Head of caudate nucleus (tissue), 42 donors: ENCODE results near the gene DENND2A.
"Not testable (repeated sequence)": the region's sequence is repeated elsewhere in the genome, so short reads cannot be mapped to it uniquely, and the experiment has no call there.

Source experiments
- DNase-seq, 42 donors: peaks; one replicate each; pipeline versions ENCODE4 v3.0.0 to v3.0.0-alpha.2; 2020 to 2021; ENCODE audit warnings: mixed read lengths in 7 of 42
- intact Hi-C: fragments of 100-400 bp; cut with DNase I; formaldehyde crosslinking; loops from one replicate; pipeline ENCODE4 v1.15.0; 2022

DENND2A gene

DNA sequence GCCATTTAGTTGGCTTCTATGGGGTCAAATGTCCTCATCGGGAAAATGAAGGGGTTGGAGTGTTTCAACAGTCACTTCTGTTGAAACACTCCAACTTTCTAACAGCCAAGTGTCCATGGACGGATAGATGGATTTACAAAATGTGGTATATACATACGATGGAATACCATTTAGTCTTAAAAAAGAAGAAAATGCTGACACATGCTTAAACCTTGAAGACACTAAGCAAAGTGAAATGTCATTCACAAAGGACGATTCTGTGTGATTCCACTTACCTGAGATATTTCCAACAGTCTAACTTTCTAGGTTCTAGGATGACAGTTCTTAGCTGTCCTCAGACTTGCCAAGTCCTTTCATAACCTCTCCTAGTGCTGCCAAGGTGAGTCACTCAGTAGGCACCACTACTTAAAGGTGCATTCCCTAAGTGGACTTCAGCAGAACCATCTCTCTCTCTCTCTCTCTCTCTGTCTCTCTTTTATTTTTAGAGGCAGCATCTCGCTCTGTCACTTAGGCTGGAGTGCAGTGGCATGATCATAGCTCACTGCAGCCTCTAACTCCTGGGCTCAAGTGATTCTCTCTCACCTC is 69.0 kb downstream of the DENND2A start:
- no peak for DNase-seq
- intact Hi-C loops = no loop called here

- DNase-seq = no peak
- intact Hi-C loops = no loop called here
These were observed 70.5 kb downstream of the DENND2A start for GRCh38 chr7:140570120-140570519.

GRCh38 chr7:140568021-140568813 is 72.4 kb downstream of the DENND2A start:
- DNase-seq = no peak
- intact Hi-C loops = no loop called here

- intact Hi-C loops, DNase-seq: not testable (repeated sequence)
These were observed 74.4 kb downstream of the DENND2A start for GRCh38 chr7:140566186-140566585.

DNA sequence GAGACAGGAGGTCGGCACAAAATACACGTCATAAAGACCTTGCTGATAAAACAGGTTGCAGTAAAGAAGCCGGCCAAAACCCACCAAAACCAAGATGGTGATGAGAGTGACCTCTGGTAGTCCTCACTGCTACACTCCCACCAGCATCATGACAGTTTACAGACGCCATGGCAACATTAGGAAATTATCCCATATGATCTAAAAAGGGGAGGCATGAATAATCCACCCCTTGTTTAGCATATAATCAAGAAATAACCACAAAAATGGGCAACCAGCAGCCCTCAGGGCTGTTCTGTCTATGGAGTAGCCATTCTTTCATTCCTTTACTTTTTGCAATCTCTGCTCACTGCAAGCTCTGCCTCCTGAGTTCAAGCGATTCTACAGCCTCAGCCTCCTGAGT is 74.9 kb downstream of the DENND2A start:
- DNase-seq, intact Hi-C loops: not testable (repeated sequence)

DNA sequence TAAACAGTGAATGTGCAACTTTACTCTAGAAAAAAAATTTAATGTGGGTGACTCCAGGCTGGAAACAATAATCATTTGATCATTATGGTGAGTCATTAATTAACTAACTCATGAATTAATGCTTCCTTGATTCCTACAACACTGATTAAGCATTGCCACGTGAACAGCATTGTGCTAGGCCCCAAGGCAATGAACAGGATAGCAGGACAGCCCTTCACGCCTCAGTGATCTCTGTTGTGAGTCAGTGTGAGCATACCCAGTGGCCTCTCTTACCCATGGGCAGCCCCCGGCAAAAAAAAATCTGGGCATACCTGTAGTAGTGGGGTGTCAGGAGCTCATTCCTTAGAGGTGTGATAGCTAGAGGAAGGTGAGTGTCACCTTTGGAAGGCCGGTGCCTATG is 76.0 kb downstream of the DENND2A start:
- intact Hi-C loops = no loop called here
- no peak for DNase-seq

DNA sequence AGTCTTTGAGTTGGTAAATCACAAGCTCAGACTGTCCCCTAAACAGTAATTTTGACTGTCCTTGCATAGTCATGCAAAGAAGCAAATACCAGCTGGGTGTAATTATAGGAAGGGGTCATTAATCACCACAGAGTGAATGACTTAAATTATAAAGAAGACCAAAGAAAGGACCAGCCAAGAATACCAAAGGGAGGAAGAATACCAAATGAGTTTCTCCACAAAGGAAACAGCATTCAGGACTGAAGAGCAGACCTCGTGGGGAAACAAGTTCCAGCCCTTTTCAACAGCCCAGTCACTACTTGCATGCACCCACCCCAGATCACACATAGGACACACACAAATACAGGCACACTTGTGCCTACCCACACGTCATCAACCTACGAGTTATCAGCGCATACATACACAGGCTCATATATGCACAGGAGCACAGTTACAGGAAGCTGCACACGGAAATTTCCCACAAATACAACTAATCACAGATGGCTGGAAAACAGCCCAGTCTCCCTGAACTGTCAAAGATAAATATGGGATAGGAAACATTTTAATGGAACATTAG is 77.6 kb downstream of the DENND2A start:
- DNase-seq = no peak
- intact Hi-C loops = no loop called here

DNA sequence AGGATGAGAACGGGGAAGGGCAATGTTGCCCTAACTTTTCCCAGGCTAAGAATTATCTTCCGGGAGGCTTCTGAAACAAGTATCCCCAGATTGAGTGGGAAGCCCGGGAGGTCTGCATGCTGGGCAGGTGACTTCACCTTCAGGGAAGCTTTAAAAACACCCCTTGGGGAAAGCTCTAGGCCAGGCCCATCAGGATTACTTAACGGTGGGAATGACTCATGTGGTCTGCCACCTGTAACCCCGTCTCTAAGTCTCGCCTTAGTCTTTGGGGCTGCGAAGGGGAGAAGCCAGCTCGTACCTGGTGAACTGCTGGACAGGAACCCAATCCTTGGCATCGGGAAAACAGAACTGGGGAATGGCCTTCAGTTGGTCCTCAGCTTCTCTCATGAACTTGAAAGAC is 81.2 kb downstream of the DENND2A start:
- DNase-seq = no peak
- intact Hi-C loops = no loop called here

DNA sequence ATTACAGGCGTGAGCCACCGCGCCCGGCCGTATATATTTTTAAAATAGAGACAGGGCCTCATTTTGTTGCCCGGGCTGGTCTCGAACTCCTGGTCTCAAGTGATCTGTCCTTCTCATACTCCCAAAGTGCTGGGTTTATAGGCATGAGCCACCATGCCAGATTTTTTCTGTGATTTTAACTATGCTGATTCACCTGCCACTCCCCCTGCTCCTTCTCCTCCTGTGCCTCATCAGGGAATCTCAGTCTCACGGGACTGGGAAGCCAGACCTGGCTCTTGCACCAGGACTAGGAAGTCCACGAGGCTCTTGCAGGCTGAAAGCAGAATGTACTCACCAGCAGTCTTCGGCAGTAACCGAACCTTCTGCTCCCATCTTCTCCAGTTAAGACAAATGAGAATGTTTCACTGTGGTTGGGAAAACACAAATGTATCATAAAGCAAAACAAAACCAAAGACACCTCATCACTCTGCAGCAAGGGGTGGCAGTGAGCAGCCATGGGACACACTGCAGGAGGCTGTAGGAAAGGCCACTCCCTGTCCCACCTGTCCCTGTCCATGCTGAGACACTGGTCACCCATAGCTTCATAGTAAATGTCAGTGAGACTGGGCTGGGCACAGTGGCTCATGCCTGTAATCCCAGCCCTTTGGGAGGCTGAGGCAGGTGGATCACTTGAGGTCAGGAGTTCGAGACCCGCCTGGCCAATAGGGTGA is 82.6 kb downstream of the DENND2A start:
- no peak for DNase-seq

DNA sequence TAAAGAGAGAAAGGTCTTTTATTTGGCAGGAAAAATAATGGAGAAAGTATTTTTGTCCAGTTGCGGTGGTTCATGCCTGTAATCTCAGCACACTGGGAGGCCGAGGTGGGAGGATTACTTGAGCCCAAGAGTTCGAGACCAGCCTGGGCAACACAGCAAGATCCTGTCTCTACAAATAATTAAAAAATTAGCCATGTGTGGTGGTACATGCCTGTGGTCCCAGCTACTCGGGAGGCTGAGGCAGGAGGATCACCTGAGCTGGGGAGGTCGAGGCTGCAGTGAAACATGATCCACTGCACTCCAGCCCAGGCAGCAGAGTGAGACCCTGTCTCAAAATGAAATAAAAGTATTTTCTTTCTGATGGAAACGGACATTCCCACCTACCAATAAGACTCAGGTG is 83.5 kb downstream of the DENND2A start:
- DNase-seq = no peak
- intact Hi-C loops = no loop called here

More for the DNA sequence above, 82.6 kb downstream of the DENND2A start:
- intact Hi-C loops = no loop called here

GRCh38 chr7:140553236-140553635 is 87.4 kb downstream of the DENND2A start:
- intact Hi-C loops, DNase-seq: not testable (repeated sequence)

GRCh38 chr7:140552240-140552679 is 88.4 kb downstream of the DENND2A start:
- intact Hi-C loops = no loop called here
- no peak for DNase-seq

DNA sequence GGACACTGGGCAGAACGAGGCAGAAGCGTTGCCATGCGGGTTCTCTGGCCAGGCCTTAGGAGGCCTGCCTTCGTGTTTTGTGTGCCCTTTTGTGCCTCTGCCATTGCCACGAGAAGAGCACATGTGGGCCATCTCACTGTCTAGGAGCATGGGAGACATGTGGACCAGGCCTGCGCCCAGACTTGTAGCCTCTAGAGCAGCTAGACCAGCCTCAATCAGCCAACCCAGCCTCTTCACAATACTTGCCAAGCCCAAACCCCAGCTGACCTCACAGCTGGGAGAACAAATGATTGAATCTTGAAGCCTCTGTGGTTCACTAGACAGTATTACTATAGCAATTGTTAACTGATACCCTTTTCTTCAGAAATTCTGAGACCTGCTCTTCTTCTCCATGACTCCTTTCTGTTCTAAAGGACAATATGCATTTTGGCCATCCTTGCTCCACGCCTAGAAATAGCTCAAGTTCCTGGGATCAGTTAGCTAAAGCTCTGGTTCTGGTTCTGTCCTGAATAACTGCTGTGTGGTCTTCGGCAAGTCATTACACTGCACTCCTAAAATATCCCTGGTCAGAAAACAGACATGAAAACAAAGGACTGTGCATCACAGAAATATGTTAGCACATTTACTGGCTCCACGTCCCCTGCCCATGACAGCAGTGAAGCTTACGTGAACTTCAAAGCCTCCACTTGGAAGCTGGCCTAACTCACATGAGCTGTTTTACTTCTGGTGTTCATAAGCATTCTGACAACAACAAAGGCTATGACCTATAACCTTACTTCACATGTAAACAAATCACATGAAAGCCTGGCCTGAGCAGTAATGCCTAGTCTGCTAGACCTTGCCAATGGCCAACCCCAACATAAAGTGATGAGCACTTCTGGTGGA is 89.0 kb downstream of the DENND2A start:
- intact Hi-C loops = no loop called here
- DNase-seq = no peak

GRCh38 chr7:140546947-140547346 is 93.7 kb downstream of the DENND2A start:
- intact Hi-C loops = no loop called here
- DNase-seq = no peak

DNA sequence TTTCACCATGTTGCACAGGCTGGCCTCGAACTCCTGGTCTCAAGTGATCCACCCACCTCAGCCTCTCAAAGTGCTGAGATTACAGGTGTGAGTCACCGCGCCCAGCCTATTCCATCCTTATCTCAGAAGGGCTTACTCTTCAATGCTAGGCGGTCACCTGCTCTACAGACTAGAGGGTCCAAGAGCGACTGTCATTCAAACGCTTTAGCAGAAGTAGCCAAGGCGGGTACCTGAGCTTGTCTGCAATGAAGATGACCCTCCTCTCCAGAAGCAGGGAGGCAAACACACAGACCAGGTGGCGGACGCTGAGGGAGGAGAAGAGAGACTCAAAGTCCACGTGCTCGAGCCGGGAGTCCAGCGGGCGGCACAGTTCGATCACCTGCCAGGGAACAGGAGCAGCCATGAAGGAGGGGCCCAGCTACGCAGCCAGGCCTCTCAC is 96.2 kb downstream of the DENND2A start:
- DNase-seq = no peak
- intact Hi-C loops = no loop called here

DNA sequence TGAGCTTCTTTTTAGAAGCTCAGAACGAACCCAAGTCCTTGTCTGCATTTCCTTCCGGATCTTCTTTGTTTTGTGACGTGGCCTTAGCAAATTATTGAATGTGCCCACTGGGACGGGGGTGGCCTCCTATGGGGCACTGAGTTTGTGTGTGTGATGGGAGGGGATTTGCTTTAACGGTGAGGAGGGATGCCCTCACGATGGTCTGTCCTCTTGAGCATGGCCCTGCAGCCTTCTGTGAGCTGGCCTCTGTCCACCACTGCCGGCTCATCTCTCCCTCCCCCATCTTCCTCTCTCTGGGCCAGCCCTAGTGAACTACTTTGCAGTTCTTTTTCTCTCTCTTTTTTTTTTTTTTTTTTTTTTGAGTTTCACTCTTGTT is 98.4 kb downstream of the DENND2A start:
- intact Hi-C loops = no loop called here
- peak in 11 of 42 donors; percentile 7 to 53 (median 17) for DNase-seq

- intact Hi-C loops = no loop called here
- peak in 1 of 42 donors; percentile 15 for DNase-seq
These were observed 98.9 kb downstream of the DENND2A start for GRCh38 chr7:140541513-140542227.

- intact Hi-C loops = no loop called here
These were observed 99.5 kb downstream of the DENND2A start for GRCh38 chr7:140541176-140541512.

More at GRCh38 chr7:140541176-140541512, 99.5 kb downstream of the DENND2A start:
- no peak for DNase-seq
